Bladder microvascular endothelial cell (primary cell): ENCODE measurements around the gene USP17L11. TPM values are rescaled to one million over a fixed set of nuclear protein-coding genes. Genes with fewer than 3 reads are reported as not detected.

Experiments
- total RNA-seq: library from RNA; depleted of rRNA; stranded (reverse); fragments of >200 nt; gene quantifications from 2 replicates; pipeline ENCODE4 v1.2.3, GENCODE V29; 2014

Gene USP17L11, protein sequence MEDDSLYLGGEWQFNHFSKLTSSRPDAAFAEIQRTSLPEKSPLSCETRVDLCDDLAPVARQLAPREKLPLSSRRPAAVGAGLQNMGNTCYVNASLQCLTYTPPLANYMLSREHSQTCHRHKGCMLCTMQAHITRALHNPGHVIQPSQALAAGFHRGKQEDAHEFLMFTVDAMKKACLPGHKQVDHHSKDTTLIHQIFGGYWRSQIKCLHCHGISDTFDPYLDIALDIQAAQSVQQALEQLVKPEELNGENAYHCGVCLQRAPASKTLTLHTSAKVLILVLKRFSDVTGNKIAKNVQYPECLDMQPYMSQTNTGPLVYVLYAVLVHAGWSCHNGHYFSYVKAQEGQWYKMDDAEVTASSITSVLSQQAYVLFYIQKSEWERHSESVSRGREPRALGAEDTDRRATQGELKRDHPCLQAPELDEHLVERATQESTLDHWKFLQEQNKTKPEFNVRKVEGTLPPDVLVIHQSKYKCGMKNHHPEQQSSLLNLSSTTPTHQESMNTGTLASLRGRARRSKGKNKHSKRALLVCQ
- total RNA-seq = not detected in 2 replicates

DNA sequence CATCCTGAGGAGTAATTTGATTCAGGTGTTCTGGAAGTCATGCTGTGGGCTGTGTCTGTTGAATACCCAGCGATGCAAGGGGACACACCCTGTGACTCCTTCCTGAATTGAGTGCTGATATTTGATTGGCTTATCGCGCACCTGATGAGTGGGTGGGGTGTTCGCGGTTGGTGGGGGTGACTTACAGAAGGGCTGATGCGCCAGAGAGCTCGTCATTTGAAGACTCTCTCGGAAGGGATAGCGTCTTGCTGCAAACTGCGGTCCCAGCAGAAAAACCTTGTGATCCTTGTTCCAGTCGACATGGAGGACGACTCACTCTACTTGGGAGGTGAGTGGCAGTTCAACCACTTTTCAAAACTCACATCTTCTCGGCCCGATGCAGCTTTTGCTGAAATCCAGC lies at the start of gene USP17L11:
TSS of gene USP17L11 (plus strand) at position 301 of the 400 bp plus-strand sequence. CDS start at position 301, 0 bp downstream.

DNA sequence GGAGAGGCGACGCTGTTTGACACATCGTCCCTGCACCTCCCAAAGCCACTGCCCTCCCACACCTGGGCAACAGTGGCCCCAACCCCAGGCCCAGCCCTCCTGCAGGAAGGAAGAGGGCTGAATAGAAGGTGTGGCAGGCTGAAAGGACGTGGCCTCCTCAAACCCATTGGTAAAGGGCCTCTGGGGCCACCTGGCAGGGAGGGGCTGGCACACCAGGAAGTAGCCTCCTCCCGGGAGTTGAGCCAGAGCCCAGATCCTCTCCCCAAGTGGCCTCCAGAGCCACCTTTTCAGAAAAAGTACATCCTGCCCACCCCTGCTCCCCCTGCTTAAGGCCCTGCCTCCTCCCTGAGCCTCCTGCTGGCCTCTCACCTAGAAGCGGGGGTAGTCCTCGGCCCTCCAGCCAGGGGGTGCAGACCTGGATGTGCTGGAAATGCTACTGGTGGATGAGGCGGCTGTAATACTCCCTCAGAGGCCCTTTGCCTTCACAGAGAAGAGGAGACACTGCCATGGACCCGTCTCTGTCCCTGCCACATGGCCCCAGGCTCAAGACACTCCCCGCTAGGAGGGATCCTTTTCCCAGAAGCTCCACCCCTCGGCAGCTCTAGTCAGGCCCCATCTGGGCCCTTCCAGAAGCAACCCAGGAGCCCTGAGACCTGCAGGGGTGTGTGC lies 45.3 kb upstream of the USP17L11 start, which contains the start of gene FAM90A26:
TSS of gene FAM90A26 (plus strand) at position 619 of the 669 bp plus-strand sequence. CDS start 2,764 bp downstream, outside the sequence.

DNA sequence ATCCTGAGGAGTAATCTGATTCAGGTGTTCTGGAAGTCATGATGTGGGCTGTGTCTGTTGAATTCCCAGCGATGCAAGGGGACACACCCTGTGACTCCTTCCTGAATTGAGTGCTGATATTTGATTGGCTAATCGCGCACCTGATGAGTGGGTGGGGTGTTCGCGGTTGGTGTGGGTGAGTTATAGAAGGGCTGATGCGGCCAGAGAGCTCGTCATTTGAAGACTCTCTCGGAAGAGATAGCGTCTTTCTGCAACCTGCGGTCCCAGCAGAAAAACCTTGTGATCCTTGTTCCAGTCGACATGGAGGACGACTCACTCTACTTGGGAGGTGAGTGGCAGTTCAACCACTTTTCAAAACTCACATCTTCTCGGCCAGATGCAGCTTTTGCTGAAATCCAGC lies 4.8 kb upstream of the USP17L11 start, which contains the start of gene USP17L10:
TSS of gene USP17L10 (plus strand) at position 301 of the 400 bp plus-strand sequence. CDS start at position 301, 0 bp downstream.

DNA sequence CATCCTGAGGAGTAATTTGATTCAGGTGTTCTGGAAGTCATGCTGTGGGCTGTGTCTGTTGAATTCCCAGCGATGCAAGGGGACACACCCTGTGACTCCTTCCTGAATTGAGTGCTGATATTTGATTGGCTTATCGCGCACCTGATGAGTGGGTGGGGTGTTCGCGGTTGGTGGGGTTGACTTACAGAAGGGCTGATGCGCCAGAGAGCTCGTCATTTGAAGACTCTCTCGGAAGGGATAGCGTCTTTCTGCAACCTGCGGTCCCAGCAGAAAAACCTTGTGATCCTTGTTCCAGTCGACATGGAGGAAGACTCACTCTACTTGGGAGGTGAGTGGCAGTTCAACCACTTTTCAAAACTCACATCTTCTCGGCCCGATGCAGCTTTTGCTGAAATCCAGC lies 4.6 kb downstream of the USP17L11 start, which contains the start of gene USP17L12:
TSS of gene USP17L12 (plus strand) at position 301 of the 400 bp plus-strand sequence. CDS start at position 301, 0 bp downstream.

DNA sequence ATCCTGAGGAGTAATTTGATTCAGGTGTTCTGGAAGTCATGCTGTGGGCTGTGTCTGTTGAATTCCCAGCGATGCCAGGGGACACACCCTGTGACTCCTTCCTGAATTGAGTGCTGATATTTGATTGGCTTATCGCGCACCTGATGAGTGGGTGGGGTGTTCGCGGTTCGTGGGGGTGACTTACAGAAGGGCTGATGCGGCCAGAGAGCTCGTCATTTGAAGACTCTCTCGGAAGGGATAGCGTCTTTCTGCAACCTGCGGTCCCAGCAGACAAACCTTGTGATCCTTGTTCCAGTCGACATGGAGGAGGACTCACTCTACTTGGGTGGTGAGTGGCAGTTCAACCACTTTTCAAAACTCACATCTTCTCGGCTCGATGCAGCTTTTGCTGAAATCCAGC lies 9.4 kb downstream of the USP17L11 start, which contains the start of gene USP17L13:
TSS of gene USP17L13 (plus strand) at position 301 of the 400 bp plus-strand sequence. CDS start at position 301, 0 bp downstream.

DNA sequence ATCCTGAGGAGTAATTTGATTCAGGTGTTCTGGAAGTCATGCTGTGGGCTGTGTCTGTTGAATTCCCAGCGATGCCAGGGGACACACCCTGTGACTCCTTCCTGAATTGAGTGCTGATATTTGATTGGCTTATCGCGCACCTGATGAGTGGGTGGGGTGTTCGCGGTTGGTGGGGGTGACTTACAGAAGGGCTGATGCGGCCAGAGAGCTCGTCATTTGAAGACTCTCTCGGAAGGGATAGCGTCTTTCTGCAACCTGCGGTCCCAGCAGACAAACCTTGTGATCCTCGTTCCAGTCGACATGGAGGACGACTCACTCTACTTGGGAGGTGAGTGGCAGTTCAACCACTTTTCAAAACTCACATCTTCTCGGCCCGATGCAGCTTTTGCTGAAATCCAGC lies 18.9 kb downstream of the USP17L11 start, which contains the start of gene USP17L15:
TSS of gene USP17L15 (plus strand) at position 301 of the 400 bp plus-strand sequence. CDS start at position 301, 0 bp downstream.

DNA sequence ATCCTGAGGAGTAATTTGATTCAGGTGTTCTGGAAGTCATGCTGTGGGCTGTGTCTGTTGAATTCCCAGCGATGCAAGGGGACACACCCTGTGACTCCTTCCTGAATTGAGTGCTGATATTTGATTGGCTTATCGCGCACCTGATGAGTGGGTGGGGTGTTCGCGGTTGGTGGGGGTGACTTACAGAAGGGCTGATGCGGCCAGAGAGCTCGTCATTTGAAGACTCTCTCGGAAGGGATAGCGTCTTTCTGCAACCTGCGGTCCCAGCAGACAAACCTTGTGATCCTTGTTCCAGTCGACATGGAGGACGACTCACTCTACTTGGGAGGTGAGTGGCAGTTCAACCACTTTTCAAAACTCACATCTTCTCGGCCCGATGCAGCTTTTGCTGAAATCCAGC lies 28.4 kb downstream of the USP17L11 start, which contains the start of gene USP17L17:
TSS of gene USP17L17 (plus strand) at position 301 of the 400 bp plus-strand sequence. CDS start at position 301, 0 bp downstream.

DNA sequence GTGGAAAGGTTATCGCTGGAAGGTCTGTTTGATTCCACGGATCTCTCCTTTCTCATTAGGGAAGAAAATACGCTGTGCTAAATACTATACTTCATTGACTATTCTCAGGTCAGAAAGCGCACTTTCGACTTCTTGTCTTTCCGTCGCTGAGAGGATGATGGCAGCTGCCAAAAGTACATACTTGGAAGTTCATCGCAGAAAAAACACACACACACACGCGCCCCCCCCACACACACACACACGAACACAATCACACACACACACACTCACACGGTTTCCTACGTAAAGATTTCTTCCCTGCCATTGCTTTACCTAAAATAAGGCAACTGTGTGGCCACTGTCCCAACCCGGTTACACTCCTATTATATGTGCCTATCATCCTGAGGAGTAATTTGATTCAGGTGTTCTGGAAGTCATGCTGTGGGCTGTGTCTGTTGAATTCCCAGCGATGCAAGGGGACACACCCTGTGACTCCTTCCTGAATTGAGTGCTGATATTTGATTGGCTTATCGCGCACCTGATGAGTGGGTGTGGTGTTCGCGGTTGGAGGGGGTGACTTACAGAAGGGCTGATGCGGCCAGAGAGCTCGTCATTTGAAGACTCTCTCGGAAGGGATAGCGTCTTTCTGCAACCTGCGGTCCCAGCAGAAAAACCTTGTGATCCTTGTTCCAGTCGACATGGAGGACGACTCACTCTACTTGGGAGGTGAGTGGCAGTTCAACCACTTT lies 32.9 kb downstream of the USP17L11 start, which contains the start of gene USP17L18:
TSS of gene USP17L18 (plus strand) at position 678 of the 728 bp plus-strand sequence. CDS start at position 678, 0 bp downstream.

DNA sequence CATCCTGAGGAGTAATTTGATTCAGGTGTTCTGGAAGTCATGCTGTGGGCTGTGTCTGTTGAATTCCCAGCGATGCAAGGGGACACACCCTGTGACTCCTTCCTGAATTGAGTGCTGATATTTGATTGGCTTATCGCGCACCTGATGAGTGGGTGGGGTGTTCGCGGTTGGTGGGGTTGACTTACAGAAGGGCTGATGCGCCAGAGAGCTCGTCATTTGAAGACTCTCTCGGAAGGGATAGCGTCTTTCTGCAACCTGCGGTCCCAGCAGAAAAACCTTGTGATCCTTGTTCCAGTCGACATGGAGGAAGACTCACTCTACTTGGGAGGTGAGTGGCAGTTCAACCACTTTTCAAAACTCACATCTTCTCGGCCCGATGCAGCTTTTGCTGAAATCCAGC lies 37.9 kb downstream of the USP17L11 start, which contains the start of gene USP17L19:
TSS of gene USP17L19 (plus strand) at position 301 of the 400 bp plus-strand sequence. CDS start at position 301, 0 bp downstream.

DNA sequence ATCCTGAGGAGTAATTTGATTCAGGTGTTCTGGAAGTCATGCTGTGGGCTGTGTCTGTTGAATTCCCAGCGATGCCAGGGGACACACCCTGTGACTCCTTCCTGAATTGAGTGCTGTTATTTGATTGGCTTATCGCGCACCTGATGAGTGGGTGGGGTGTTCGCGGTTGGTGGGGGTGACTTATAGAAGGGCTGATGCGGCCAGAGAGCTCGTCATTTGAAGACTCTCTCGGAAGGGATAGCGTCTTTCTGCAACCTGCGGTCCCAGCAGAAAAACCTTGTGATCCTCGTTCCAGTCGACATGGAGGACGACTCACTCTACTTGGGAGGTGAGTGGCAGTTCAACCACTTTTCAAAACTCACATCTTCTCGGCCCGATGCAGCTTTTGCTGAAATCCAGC lies 42.6 kb downstream of the USP17L11 start, which contains the start of gene USP17L20:
TSS of gene USP17L20 (plus strand) at position 301 of the 400 bp plus-strand sequence. CDS start at position 301, 0 bp downstream.

DNA sequence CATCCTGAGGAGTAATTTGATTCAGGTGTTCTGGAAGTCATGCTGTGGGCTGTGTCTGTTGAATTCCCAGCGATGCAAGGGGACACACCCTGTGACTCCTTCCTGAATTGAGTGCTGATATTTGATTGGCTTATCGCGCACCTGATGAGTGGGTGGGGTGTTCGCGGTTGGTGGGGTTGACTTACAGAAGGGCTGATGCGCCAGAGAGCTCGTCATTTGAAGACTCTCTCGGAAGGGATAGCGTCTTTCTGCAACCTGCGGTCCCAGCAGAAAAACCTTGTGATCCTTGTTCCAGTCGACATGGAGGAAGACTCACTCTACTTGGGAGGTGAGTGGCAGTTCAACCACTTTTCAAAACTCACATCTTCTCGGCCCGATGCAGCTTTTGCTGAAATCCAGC lies 47.4 kb downstream of the USP17L11 start, which contains the start of gene USP17L21:
TSS of gene USP17L21 (plus strand) at position 301 of the 400 bp plus-strand sequence. CDS start at position 301, 0 bp downstream.

Other genes with a start within 250 kb of the USP17L11 start
- gene FAM90A26, start 45.0 kb upstream of the USP17L11 start, total RNA-seq = not detected in 2 replicates
- not detected in 2 replicates for gene USP17L10, start 4.7 kb upstream of the USP17L11 start, total RNA-seq
- gene USP17L12, start 4.7 kb downstream of the USP17L11 start, total RNA-seq = not detected in 2 replicates
- not detected in 2 replicates for gene USP17L13, start 9.5 kb downstream of the USP17L11 start, total RNA-seq
- not detected in 2 replicates for gene USP17L15, start 19.0 kb downstream of the USP17L11 start, total RNA-seq
- gene USP17L17, start 28.5 kb downstream of the USP17L11 start, total RNA-seq = not detected in 2 replicates
- not detected in 2 replicates for gene USP17L18, start 33.2 kb downstream of the USP17L11 start, total RNA-seq
- not detected in 2 replicates for gene USP17L19, start 38.0 kb downstream of the USP17L11 start, total RNA-seq
- not detected in 2 replicates for gene USP17L20, start 42.7 kb downstream of the USP17L11 start, total RNA-seq
- gene USP17L21, start 47.5 kb downstream of the USP17L11 start, total RNA-seq = not detected in 2 replicates
- gene USP17L22, start 52.2 kb downstream of the USP17L11 start, total RNA-seq = not detected in 2 replicates
- gene USP17L24, start 109.8 kb downstream of the USP17L11 start, total RNA-seq = not detected in 2 replicates
- not detected in 2 replicates for gene USP17L25, start 114.5 kb downstream of the USP17L11 start, total RNA-seq
- gene USP17L26, start 119.3 kb downstream of the USP17L11 start, total RNA-seq = not detected in 2 replicates
- gene USP17L5, start 124.0 kb downstream of the USP17L11 start, total RNA-seq = not detected in 2 replicates
- gene USP17L27, start 128.7 kb downstream of the USP17L11 start, total RNA-seq = not detected in 2 replicates
- not detected in 2 replicates for gene USP17L28, start 133.5 kb downstream of the USP17L11 start, total RNA-seq
- not detected in 2 replicates for gene USP17L29, start 138.2 kb downstream of the USP17L11 start, total RNA-seq
- gene USP17L30, start 147.7 kb downstream of the USP17L11 start, total RNA-seq = not detected in 2 replicates
- not detected in 2 replicates for gene DEFB131A, start 229.0 kb downstream of the USP17L11 start, total RNA-seq